NCI-H345 treated with DMSO at 0.1 percent for 48 hours (cell line): ENCODE measurements around the gene PLCB4.

Experiments
- DNase-seq: peaks from one replicate; lab custom pipeline; 2025; ENCODE audit not compliant: unreplicated experiment; lab: John Stamatoyannopoulos, UW

Gene PLCB4

DNA sequence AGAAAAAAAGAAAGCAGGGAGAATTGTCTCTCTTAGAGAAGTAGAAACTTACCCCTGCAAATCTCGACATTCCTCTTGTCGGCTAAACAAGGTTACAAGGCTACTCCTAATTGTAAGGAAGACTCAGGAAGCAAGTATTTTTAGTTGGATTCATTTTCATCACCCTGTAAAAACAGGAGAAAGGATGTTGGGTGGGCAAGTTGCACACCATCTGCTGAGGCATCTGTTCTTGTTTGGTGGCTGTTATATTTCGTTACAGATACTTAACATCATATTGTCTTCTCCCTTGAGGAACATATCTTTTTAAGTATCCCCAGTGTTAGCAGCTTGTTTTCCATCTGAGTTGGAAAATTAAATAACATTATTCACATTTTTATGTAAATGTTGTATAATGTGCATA lies 187.5 kb downstream of the PLCB4 start:
- no peak for DNase-seq

GRCh38 chr20:9258901-9259300 lies 190.0 kb downstream of the PLCB4 start:
- no peak for DNase-seq

- DNase-seq, result no peak
Measured at GRCh38 chr20:9260027-9260426, 191.1 kb downstream of the PLCB4 start.

DNA sequence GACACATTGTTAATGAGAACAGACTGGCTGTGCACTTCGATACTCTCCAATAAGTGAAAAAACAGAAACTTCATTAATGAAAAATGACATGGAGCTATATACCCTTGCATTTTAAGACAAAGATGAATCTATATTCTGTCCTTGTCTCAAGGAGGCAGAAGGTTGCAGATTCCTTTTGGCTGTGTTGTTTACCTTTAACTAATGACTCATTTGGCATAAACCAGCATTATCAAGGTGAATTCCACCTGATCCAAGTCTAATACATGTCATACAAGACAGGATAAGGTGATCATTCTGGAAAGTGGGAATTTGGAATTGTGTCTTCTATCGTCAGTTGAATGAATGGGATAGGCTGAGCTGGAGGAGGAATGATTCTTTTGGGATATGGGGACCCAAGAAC lies 192.9 kb downstream of the PLCB4 start:
- DNase-seq, result no peak

DNA sequence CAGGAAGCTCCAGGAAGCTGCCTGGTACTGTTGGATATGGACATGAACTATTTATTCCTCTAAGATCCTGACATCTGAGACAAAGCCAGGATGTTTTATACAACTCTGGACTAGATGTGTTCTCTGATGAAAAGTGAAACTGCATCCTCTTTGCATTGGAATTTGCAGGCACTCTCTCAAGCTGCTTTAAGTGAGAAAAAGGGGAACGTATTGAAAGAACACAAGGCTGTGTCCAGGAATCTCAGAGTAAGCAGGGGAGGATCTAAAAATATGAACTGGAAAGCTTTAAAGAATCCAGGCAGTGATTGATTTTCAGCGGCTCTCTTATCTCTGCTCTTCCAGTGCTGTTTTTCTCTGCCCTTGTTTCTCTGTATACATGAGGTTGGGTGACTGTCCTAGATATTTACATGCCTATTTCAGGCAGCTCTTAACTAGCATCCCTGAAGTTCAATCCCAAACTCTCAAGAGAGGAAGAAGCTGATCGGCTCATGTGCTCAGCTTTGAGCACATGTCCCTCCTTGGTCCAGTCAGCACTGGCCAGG lies 193.8 kb downstream of the PLCB4 start:
- DNase-seq, result no peak

DNA sequence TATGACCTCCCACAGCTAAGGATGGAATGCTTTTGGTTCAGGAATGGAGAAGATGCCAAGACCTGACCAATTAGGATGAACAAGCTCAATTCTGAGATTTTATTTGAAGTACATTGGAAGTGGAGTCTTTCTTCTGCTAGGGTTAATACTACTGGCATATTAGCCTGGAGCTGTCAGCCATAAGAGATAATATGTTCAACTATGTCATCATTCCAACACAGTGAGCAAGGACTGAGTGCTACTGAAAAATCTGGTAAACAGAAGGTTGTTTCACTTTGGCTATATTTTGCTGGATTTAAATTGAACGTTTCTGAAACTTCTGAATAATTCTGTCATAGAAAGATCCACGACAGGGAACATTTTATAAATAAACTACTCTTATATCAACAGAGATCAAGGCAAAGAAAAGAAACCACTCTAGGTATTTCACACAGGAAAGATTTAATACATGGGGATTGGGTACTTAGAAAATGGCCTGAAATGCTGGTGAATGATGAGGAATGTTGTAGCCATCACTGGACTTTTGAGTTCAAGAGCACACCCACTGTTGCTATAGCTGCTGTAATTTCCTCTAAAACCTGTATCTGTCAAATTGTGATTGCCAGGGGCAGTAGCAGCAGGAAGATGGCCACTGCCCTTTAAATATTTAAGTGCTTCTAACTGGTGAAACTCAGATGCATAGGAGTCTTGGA lies 200.5 kb downstream of the PLCB4 start:
- DNase-seq, result no peak

- no peak for DNase-seq
Measured at GRCh38 chr20:9270831-9271230, 201.9 kb downstream of the PLCB4 start.

DNA sequence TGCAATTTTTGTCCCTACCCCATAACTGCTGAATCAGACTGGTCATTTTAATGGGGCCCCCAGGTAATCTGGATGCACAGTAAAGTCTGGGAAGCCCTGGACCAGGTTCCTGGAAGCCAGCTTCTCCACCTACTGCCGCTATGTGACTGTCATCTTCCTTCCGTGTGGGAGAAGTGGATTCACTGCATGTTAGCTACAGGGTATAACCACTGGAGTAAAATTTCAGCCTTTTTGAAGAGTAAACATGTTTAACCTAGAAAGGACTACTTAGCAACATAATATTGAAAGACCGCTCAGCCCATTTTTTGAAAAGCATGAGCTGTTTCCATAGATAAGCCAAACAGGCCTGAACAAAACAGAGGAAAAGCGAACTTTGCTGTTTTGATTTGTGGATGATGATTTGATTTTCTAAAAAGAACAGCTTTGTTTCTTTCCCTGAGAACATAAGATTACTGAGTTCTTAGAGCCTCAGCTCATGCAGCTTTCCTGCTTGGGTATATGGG lies 208.1 kb downstream of the PLCB4 start:
- DNase-seq, result no peak

DNA sequence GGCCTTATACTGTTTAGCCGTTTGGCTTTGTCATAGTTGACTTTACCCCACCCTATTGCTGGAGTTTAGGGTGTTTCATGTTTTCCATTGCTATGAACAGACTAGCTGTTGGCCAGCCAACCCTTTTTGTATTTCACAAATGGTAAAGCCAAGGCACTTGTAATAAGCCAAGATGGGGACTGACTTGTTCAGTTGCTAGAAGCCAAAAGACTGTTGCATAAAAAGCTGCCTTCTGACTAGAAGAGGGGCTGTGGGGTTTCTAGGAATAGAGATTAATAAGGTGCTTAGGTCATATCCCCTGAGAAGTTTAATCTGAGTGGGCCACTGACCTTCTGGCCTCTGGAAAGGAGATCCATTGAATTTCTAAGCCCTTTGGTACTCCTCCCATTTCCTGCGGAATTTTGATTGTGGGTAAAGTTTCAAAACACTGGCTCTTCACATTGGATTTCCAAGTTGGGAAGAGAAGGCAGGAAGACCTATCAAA lies 211.1 kb downstream of the PLCB4 start:
- DNase-seq, result no peak

DNA sequence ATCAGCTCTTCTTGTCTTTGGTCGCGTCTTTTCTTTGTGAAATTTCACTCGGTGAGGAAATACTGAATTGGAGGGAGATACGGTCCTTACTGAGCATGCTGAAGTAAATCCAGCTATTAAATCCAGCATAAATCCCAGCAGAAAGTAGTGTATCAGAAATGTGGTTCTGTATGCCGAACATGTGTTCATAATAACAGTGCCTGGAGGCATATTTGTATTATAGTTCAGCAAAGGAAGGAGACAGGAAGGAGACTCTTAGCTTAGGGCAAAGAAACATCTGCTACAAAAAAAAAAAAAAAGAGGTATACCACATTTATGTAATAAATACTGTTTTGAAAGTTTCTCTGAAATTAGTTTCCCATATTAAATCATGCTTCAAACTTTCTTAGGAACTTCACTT lies 211.8 kb downstream of the PLCB4 start:
- no peak for DNase-seq

- no peak for DNase-seq
Measured at GRCh38 chr20:9281803-9282202, 212.9 kb downstream of the PLCB4 start.

DNA sequence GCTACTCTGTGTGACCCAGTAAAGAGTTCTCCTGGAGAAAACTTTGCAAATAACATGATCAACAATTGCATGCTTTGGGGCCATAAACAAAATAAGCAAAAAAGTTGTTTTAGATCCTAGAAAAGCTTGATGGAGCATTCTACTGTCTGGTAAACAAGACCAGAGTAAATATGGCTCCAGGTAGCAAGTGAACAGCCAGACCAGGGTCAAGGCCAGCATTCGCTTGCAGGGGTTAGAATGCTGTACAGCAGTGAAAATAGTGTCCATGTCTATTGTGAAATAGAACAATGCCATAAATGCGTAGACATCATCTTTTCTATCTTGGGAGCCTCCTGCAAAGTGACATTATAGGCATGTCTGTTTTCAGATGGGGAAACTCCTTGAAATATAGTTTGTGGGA lies 216.7 kb downstream of the PLCB4 start:
- DNase-seq, result no peak

GRCh38 chr20:9286501-9287461 lies 217.9 kb downstream of the PLCB4 start:
- DNase-seq, result no peak

- no peak for DNase-seq
Measured at GRCh38 chr20:9287826-9288225, 218.9 kb downstream of the PLCB4 start.

- no peak for DNase-seq
Measured at GRCh38 chr20:9290331-9290730, 221.4 kb downstream of the PLCB4 start.

DNA sequence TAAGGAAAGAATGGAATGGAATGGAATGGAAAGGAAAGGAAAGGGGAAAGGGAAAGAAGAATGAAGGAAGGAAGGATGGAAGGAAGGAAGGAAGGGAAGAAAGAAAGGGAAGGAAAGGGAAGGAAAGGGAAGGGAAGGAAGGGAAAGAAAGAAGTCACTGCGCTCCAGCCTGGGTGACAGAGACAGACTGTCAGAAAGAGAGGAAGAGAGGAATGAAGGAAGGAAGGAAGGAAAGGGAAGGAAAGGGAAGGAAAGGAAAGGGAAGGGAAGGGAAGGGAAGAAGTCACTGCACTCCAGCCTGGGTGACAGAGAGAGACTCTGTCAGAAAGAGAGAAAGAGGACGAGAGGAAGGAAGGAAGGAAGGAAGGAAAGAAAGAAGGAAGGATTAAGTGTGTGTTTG lies 224.3 kb downstream of the PLCB4 start:
- DNase-seq, result no peak

- DNase-seq, result no peak
Measured at GRCh38 chr20:9294041-9294440, 225.2 kb downstream of the PLCB4 start.

DNA sequence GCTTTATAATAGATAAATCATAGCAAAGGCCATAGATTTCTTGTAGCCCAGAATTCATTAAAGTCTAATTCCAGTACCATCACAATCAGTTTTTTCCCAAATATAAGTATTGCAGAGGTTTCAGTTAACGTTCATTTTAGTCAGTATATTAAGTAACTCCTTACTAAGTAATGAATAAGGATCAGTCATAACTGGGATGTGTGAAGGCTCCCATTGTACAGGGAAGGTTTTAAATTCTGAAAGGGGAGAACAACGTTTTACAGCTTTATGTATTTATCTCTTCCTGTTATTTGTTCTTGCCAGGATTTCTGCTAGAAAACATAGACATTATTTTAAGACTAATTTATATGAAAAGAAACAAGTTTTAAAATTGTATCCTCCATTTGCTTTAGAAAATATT lies 230.0 kb downstream of the PLCB4 start:
- no peak for DNase-seq

- no peak for DNase-seq
Measured at GRCh38 chr20:9300080-9300479, 231.2 kb downstream of the PLCB4 start.

DNA sequence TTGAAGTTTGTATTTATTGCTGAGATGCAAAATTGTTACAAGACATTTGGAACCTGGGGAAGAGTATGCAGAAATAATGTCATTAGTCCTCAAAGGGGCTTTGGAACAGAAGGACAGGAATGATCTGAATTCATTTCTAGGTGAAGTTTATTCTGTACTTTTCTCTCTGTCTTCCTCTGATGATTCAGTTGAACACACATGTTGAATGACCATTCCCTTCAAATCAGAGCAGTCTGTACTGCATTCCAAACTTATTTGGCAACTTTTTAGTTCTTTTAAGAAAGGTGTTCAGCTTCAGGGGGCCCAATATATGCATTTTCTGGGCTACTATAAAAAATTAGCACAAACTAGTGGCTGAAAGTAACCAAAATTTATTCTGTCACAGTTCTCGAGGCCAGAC lies 231.6 kb downstream of the PLCB4 start:
- DNase-seq, result no peak
